HG03280 (cell line): ENCODE results near the gene PAXX.
"Not testable (repeated sequence)": the region's sequence is repeated elsewhere in the genome, so short reads cannot be mapped to it uniquely, and the experiment has no call there.

ENCODE experiments used
- ATAC-seq: cut with Tn5 transposase; IDR thresholded peaks from one replicate; pipeline ENCODE4 v1.9.1; 2021; ENCODE audit warnings: mild to moderate bottlenecking, moderate library complexity; ENCODE audit not compliant: unreplicated experiment

The PAXX gene

GRCh38 chr9:136997830-136998234 lies 5.6 kb downstream of the PAXX start:
- no peak for ATAC-seq

- peak; percentile 70 for ATAC-seq
Observed at GRCh38 chr9:137000177-137000930, 8.1 kb downstream of the PAXX start.

- no peak for ATAC-seq
Observed at GRCh38 chr9:137001857-137002645, 9.8 kb downstream of the PAXX start.

GRCh38 chr9:137002646-137003041 lies 10.4 kb downstream of the PAXX start:
- ATAC-seq, result no peak

- not testable (repeated sequence) for ATAC-seq
Observed at GRCh38 chr9:137004285-137004684, 12.1 kb downstream of the PAXX start.

GRCh38 chr9:137006116-137007003 lies 14.1 kb downstream of the PAXX start:
- no peak for ATAC-seq

GRCh38 chr9:137007108-137007815 lies 15.0 kb downstream of the PAXX start:
- no peak for ATAC-seq

GRCh38 chr9:137007816-137008270 lies 15.6 kb downstream of the PAXX start:
- ATAC-seq, result no peak

- ATAC-seq, result no peak
Observed at GRCh38 chr9:137008312-137008711, 16.1 kb downstream of the PAXX start.

- ATAC-seq, result no peak
Observed at GRCh38 chr9:137009217-137009616, 17.0 kb downstream of the PAXX start.

- ATAC-seq, result no peak
Observed at GRCh38 chr9:137009938-137010732, 17.9 kb downstream of the PAXX start.

GRCh38 chr9:137011156-137011555 lies 18.9 kb downstream of the PAXX start:
- ATAC-seq, result no peak

- no peak for ATAC-seq
Observed at GRCh38 chr9:137011907-137012675, 19.9 kb downstream of the PAXX start.

GRCh38 chr9:137012694-137013570 lies 20.7 kb downstream of the PAXX start:
- no peak for ATAC-seq

- no peak for ATAC-seq
Observed at GRCh38 chr9:137013571-137013940, 21.3 kb downstream of the PAXX start.

GRCh38 chr9:137014166-137014565 lies 21.9 kb downstream of the PAXX start:
- no peak for ATAC-seq

- ATAC-seq, result no peak
Observed at GRCh38 chr9:137014776-137015539, 22.7 kb downstream of the PAXX start.
